Lung (tissue), 12 donors: Measurements from ENCODE around the gene S100PBP. TPM values are rescaled to one million over a fixed set of nuclear protein-coding genes. Genes with fewer than 3 reads are reported as not detected.

Experiments used
- ATAC-seq: fragments of 200-7000 bp; cut with Tn5 transposase; one replicate; pipeline ENCODE4 v1.9.1; 2020; ENCODE audit warnings: moderate number of reproducible peaks; ENCODE audit not compliant: insufficient read depth, low FRiP score
- DNase-seq, 3 donors: peaks; one replicate each; pipeline ENCODE4 v3.0.0-alpha.2; 2013 to 2017
- H3K27ac ChIP-seq, 2 donors: one replicate each; pipeline ENCODE4 v1.5.1; 2013; ENCODE audit warnings: mild to moderate bottlenecking in 2 of 2, moderate library complexity in 2 of 2, control low read depth in 1 of 2, inconsistent platforms in 1 of 2, low read depth in 1 of 2, low read length in 1 of 2
- H3K27me3 ChIP-seq, 3 donors: one replicate each; pipeline ENCODE4 v1.5.1; 2013; ENCODE audit warnings: low read length in 2 of 3; ENCODE audit not compliant: control insufficient read depth in 3 of 3, insufficient read depth in 3 of 3
- H3K36me3 ChIP-seq, 4 donors: one replicate each; pipeline ENCODE4 v1.5.1; 2013; ENCODE audit warnings: low read length in 4 of 4, mild to moderate bottlenecking in 1 of 4, moderate library complexity in 1 of 4; ENCODE audit not compliant: control insufficient read depth in 4 of 4, insufficient read depth in 4 of 4
- H3K4me1 ChIP-seq, 5 donors: one replicate each; pipeline ENCODE4 v1.5.1; 2013; ENCODE audit warnings: low read length in 5 of 5, mild to moderate bottlenecking in 2 of 5, moderate library complexity in 1 of 5; ENCODE audit not compliant: control insufficient read depth in 5 of 5, insufficient read depth in 5 of 5
- H3K4me3 ChIP-seq: one replicate; pipeline ENCODE4 v1.5.1; 2013; ENCODE audit warnings: mild to moderate bottlenecking, control low read depth, moderate library complexity
- H3K9ac ChIP-seq, 2 donors: one replicate each; pipeline ENCODE4 v1.5.1; 2013; ENCODE audit warnings: low read length in 2 of 2, control low read depth in 1 of 2; ENCODE audit not compliant: insufficient read depth in 1 of 2
- H3K9me3 ChIP-seq, 4 donors: one replicate each; pipeline ENCODE4 v1.5.1; 2013; ENCODE audit warnings: low read length in 3 of 4, mild to moderate bottlenecking in 1 of 4, moderate library complexity in 1 of 4; ENCODE audit not compliant: control insufficient read depth in 4 of 4, insufficient read depth in 3 of 4
- CTCF ChIP-seq: IDR thresholded peaks from 2 replicates; pipeline ENCODE4 v1.5.1; 2012; ENCODE audit warnings: mild to moderate bottlenecking; ENCODE audit errors: control extremely low read depth, extremely low read depth
- WGBS, 2 donors: extraction: QIAGEN DNeasy Blood & Tissue Kit; methylation state at CpG; one replicate each; pipeline ENCODE4 v1.1.7; 2013; 5-methylcytosine and 5-hydroxymethylcytosine counted together
- polyA plus RNA-seq, 2 donors: library from polyadenylated mRNA; stranded (reverse); fragments of 200-250 nt; gene quantifications; one replicate each; pipeline ENCODE4 v1.2.1, GENCODE V29; 2013
- total RNA-seq, 2 donors: library from RNA; depleted of rRNA in 1 of 2; stranded (reverse); fragments of >200 nt in 1 of 2; gene quantifications; one replicate each; pipeline ENCODE4 v1.2.1, GENCODE V29; 2014 to 2021
- donor health status: control.
- donor health status: control.
- donor health status: Bipolar disorder and iron deficiency.
- donor health status: healthy.
- donor health status: DM: yes; HTN: yes; CAD: no.

The S100PBP gene
- total and polyA plus RNA-seq, 4 donors = 7.4 to 56.6 (median 20.9) TPM

DNA sequence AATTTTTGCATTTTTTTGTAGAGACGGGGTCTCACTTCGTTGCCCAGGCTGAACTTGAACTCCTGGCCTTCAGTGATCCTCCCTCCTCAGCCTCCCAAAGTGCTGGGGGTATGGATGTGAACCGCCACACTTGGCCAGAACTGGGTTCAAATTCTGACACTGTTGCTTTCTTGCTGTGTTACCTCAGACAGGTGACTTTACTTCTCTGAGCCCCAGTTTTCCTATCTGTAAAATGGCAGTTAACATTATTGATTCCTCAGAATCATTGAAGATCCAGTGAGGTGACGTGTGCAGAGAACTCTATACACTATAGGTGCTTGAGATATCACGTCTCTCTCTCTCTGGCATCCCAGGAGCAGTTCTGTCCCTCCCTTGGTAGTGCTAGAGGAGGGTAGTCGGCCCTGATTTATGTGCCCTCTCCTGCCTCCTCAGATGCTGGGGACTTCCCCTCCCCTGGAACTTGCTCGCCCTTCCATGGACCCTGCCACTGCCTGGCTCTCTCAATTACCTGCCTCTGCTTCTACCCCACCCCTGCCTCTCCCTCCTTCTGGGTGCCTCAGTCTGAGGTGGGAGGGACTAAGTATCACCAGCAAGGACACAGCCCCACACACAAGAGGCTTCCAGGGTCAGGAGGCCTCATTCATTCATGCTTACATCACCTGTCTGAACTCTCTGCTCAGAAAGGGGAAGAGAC, 66.0 kb downstream of the S100PBP start:
- Histone ChIP-seq H3K4me3 (no peak overlapping the region), H3K27me3 (peaks cover 3 to 32% (median 15%) of the 10 kb centered on the region in 3 donors), H3K27ac (no peak overlapping the region), H3K4me1 (peaks cover 0 to 10% (median 0%) of the 10 kb centered on the region in 5 donors), H3K9ac (no peak overlapping the region), H3K36me3 (no peaks in the 10 kb centered on the region), H3K9me3 (no peaks in the 10 kb centered on the region)
- DNase-seq = no peak
- 75 to 79% methylated on average over 7 of the region's 7 CpGs for WGBS, 2 donors
- ATAC-seq = no peak
- no peak for TF ChIP-seq CTCF

DNA sequence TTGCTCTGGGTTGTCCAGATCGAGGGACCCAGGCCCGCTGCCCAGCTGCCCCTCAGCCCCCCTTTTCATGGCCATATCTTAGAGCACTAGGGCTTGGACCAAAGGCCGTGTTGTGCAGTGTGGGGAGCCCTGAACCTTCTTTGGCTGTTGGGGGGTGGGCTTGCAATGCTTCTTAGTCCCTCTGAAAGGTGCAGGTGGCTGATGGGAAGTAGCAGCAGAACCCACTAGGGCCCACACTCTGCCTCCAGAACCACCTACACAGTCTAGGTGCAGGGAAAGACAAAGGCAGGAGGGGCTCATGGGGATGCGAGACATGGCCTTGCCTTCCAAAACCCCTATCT, 66.5 kb downstream of the S100PBP start:
- no peaks in the 10 kb centered on the region for H3K36me3 ChIP-seq
- H3K9ac ChIP-seq = no peak overlapping the region
- no peak for TF ChIP-seq CTCF
- 54 to 60% methylated on average over 4 of the region's 4 CpGs for WGBS, 2 donors
- no peak overlapping the region for H3K4me3 ChIP-seq
- ATAC-seq (no peak), DNase-seq (no peak)
- peaks cover 0 to 10% (median 0%) of the 10 kb centered on the region in 5 donors for H3K4me1 ChIP-seq
- H3K27ac ChIP-seq = no peak overlapping the region
- peaks cover 0 to 2% (median 0%) of the 10 kb centered on the region in 4 donors for H3K9me3 ChIP-seq
- peaks cover 3 to 32% (median 15%) of the 10 kb centered on the region in 3 donors for H3K27me3 ChIP-seq

DNA sequence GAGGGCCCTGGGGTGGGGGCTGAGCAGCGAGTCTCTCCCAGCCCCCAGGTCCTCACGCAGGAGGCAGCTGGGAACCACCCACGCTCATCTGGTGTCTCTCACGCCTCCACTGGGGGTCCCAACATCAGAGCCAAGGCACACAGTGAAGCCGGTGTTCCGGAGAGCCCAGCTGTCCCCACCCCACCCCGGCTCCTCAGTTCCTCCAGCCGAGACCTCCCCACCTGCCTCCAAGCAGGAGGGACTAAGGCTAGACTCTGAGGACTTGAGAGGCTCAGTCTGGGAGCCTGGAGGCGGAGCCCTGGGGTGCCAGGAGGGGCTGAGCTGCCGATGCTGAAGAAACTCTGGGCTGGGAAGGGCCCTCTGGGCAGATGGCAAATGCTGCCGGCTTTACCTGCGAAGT, 67.3 kb downstream of the S100PBP start:
- Histone ChIP-seq H3K27me3 (peaks cover 3 to 33% (median 15%) of the 10 kb centered on the region in 3 donors), H3K4me1 (peaks cover 0 to 10% (median 0%) of the 10 kb centered on the region in 5 donors), H3K9ac (no peak overlapping the region), H3K4me3 (no peak overlapping the region), H3K9me3 (peaks cover 0 to 2% (median 0%) of the 10 kb centered on the region in 4 donors), H3K36me3 (no peaks in the 10 kb centered on the region), H3K27ac (no peak overlapping the region)
- no peak for TF ChIP-seq CTCF
- DNase-seq (no peak), ATAC-seq (no peak)
- WGBS, 2 donors = 42 to 44% methylated on average over 12 of the region's 12 CpGs

DNA sequence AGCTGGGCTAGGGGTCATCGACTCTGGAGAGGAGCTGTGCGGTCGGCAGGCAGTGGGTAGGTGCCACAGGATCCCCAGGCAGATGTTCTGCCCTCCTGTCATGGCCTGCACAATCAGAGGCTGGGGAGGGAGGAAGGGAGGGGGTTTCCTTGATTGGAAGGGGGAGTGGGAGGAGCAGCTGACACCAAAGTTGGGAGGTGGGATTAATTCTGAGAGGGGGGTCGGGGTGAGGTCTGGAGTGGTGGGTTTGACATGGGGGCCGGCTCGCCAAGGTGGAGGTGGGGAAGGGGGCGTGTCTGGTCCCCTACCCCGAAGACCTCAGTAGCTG, 68.2 kb downstream of the S100PBP start:
- no peak overlapping the region for H3K9ac ChIP-seq
- 13 to 16% methylated on average over 8 of the region's 8 CpGs for WGBS, 2 donors
- ATAC-seq (no peak), DNase-seq (no peak)
- TF ChIP-seq CTCF = no peak
- peaks cover 3 to 37% (median 15%) of the 10 kb centered on the region in 3 donors for H3K27me3 ChIP-seq
- H3K36me3 ChIP-seq = no peaks in the 10 kb centered on the region
- no peak overlapping the region for H3K4me3 ChIP-seq
- H3K27ac ChIP-seq = no peak overlapping the region
- peaks cover 0 to 2% (median 0%) of the 10 kb centered on the region in 4 donors for H3K9me3 ChIP-seq
- peaks cover 0 to 10% (median 0%) of the 10 kb centered on the region in 5 donors for H3K4me1 ChIP-seq
